DND-41 (cell line): ENCODE data around the gene GRIN3B.

Experiments used
- EZH2 ChIP-seq: IDR thresholded peaks from 3 replicates; pipeline ENCODE4 v1.6.1; 2012; ENCODE audit warnings: borderline replicate concordance, low read depth, mild to moderate bottlenecking, moderate library complexity, low read length, inconsistent platforms; ENCODE audit not compliant: severe bottlenecking
- TF ChIP-seq, protein P1 (sequence below): IDR thresholded peaks from 2 replicates; pipeline ENCODE4 v1.5.1; 2012; ENCODE audit warnings: borderline replicate concordance, low read length, moderate library complexity, mild to moderate bottlenecking; ENCODE audit not compliant: poor library complexity, severe bottlenecking; ENCODE audit errors: extremely low read depth

DNA sequence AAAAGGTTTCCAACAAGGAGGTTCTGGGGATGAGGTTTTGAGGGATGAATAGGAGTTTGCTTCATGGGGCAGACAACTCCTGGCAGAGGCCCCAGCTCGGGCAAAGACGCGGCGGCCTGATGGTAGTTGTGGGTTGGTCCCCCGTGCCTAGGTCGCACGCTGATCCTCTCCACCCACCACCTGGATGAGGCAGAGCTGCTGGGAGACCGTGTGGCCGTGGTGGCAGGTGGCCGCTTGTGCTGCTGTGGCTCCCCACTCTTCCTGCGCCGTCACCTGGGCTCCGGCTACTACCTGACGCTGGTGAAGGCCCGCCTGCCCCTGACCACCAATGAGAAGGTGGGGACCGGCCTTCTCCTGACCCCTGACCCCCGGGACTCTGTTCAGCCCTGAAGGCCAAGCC is 51.6 kb downstream of the GRIN3B start:
- TF ChIP-seq, protein P1, sequence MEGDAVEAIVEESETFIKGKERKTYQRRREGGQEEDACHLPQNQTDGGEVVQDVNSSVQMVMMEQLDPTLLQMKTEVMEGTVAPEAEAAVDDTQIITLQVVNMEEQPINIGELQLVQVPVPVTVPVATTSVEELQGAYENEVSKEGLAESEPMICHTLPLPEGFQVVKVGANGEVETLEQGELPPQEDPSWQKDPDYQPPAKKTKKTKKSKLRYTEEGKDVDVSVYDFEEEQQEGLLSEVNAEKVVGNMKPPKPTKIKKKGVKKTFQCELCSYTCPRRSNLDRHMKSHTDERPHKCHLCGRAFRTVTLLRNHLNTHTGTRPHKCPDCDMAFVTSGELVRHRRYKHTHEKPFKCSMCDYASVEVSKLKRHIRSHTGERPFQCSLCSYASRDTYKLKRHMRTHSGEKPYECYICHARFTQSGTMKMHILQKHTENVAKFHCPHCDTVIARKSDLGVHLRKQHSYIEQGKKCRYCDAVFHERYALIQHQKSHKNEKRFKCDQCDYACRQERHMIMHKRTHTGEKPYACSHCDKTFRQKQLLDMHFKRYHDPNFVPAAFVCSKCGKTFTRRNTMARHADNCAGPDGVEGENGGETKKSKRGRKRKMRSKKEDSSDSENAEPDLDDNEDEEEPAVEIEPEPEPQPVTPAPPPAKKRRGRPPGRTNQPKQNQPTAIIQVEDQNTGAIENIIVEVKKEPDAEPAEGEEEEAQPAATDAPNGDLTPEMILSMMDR, result no peak
- no peak for TF ChIP-seq EZH2
